ENCODE data around the gene FBXO10. TPM values are rescaled to one million over a fixed set of nuclear protein-coding genes. Genes with fewer than 3 reads are reported as not detected.

FBXO10 gene
- 4.5 and 5.7 TPM in 2 replicates for total RNA-seq

GRCh38 chr9:37575921-37576721, at the start of gene FBXO10:
TSS of gene FBXO10 (minus strand) at chr9:37576380. CDS start at chr9:37541768, 34,612 bp downstream.

GRCh38 chr9:37592108-37592951, 16.1 kb upstream of the FBXO10 start, which contains the start of gene TOMM5:
TSS of gene TOMM5 (minus strand) at chr9:37592597. CDS start at chr9:37592532, 65 bp downstream.

DNA sequence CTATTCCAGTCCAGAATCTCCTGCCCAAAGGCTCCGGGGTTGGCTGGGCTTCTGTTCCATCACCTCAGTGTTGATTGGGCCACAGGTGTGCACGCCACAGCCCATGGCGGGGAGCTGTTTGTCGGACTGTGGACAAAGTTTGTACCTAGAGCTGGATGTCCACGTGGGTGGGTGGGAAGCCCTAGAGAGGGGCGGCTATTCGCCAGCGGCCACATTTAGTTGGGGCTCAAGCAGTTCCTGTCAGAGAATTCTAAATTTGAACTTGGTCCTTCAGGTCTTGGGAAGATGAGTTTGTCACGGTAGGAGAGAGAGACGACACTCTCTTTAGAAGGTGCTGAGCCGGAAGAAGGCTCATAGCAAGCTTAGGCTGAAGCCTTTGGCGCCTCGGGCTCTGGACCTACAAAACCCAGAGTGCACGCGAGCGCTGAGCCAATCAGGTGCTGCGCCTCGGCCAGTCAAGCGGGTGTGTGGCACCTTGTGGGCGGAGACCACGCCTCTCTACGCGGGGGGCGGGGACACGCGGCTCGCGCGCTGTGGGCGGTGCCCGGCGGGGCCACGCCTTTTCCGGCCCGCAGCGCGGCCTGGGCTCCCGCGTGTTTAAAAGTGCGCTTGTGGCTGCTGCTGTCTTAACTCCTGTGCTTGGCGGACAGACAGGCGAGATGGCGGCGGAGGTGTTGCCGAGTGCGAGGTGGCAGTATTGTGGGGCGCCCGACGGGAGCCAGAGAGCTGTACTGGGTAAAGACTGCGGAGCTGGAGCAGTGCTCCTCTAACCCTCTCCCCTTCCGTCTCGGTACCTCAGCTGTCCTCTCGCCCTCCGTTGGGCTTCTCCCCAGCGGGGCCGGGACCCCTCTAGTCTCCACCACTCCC, 90.6 kb downstream of the FBXO10 start, which contains the start of gene POLR1E:
POLR1E (plus strand) TSS at position 560 of the 867 bp plus-strand sequence; CDS start at position 660, 100 bp downstream.

GRCh38 chr9:37465249-37466036, 110.7 kb downstream of the FBXO10 start, which contains the start of gene ZBTB5:
TSS of gene ZBTB5 (minus strand) at chr9:37465450. CDS start at chr9:37442551, 22,899 bp downstream.

Other genes with a start within 250 kb of the FBXO10 start
- 175 and 187 TPM in 2 replicates for gene GRHPR, start 153.7 kb downstream of the FBXO10 start, total RNA-seq
- 4.2 and 4.7 TPM in 2 replicates for gene ZBTB5, start 110.9 kb downstream of the FBXO10 start, total RNA-seq
- gene POLR1E, start 90.4 kb downstream of the FBXO10 start, total RNA-seq = 49.6 and 53.1 TPM in 2 replicates
- 209 and 219 TPM in 2 replicates for gene TOMM5, start 16.2 kb upstream of the FBXO10 start, total RNA-seq
- not detected in 2 replicates for gene FRMPD1, start 74.6 kb upstream of the FBXO10 start, total RNA-seq
- gene TRMT10B, start 177.4 kb upstream of the FBXO10 start, total RNA-seq = 2.2 TPM in 2 replicates
- 41.6 and 49.6 TPM in 2 replicates for gene EXOSC3, start 208.7 kb upstream of the FBXO10 start, total RNA-seq
- gene DCAF10, start 224.4 kb upstream of the FBXO10 start, total RNA-seq = 8.6 and 9.9 TPM in 2 replicates